PC-3 (cell line): ENCODE data around the gene S100A4.

Experiments
- CTCF ChIP-seq: fragments of 300-600 bp; sonication (generic); conservative IDR thresholded peaks from 2 replicates; pipeline ENCODE4 v1.5.1; 2017; ENCODE audit warnings: antibody characterized with exemption, low read depth, mild to moderate bottlenecking, low read length
- EZH2phosphoT487 ChIP-seq: fragments of 300-600 bp; sonication (generic); IDR thresholded peaks from 2 replicates; pipeline ENCODE4 v1.6.1; 2018; ENCODE audit warnings: mild to moderate bottlenecking, antibody characterized with exemption, low read length, borderline replicate concordance

- TF ChIP-seq EZH2phosphoT487 (no peak), CTCF (no peak)
These were observed 14.6 kb upstream of the S100A4 start for GRCh38 chr1:153560241-153560640.
